ENCODE results near the gene CALN1. TPM values are rescaled to one million over a fixed set of nuclear protein-coding genes. Genes with fewer than 3 reads are reported as not detected.

Gene CALN1
- total and polyA plus RNA-seq, 7 donors: under 0.01 TPM; not detected in 5

GRCh38 chr7:71961283-71961682 is 450.9 kb downstream of the CALN1 start:
- DNase-seq: no peak
- WGBS, 2 donors: 85 to 87% methylated on average over 4 of the region's 4 CpGs
- H3K36me3 ChIP-seq: no peaks in the 10 kb centered on the region
- intact Hi-C loops (cut with DNase I): no loop called here
- peaks cover 0 to 6% (median 0%) of the 10 kb centered on the region in 4 donors for H3K9me3 ChIP-seq
- no peaks in the 10 kb centered on the region for H3K27me3 ChIP-seq
- no peak for TF ChIP-seq CTCF (IDR thresholded peaks at IDR 0.05)
- H3K27ac ChIP-seq: no peak overlapping the region
- H3K4me1 ChIP-seq: no peaks in the 10 kb centered on the region
- H3K4me3 ChIP-seq: no peak overlapping the region

GRCh38 chr7:71942115-71942514 is 470.0 kb downstream of the CALN1 start:
- intact Hi-C loops (cut with DNase I): no loop called here
- Histone ChIP-seq H3K27ac (no peak overlapping the region), H3K4me1 (no peaks in the 10 kb centered on the region), H3K9me3 (no peaks in the 10 kb centered on the region), H3K4me3 (no peak overlapping the region), H3K36me3 (no peaks in the 10 kb centered on the region), H3K27me3 (no peaks in the 10 kb centered on the region)
- no peak for TF ChIP-seq EP300 (IDR thresholded peaks at IDR 0.05)
- TF ChIP-seq POLR2AphosphoS5 (IDR thresholded peaks at IDR 0.05): no peak
- no peak for TF ChIP-seq POLR2A (IDR thresholded peaks at IDR 0.05)
- TF ChIP-seq CTCF (IDR thresholded peaks at IDR 0.05): no peak
- 93 to 95% methylated on average over 17 of the region's 17 CpGs for WGBS, 2 donors
- no peak for DNase-seq

- Histone ChIP-seq H3K27me3 (no peaks in the 10 kb centered on the region), H3K36me3 (no peaks in the 10 kb centered on the region), H3K9me3 (peaks cover 0 to 5% (median 0%) of the 10 kb centered on the region in 4 donors), H3K27ac (no peak overlapping the region), H3K4me1 (no peaks in the 10 kb centered on the region), H3K4me3 (no peak overlapping the region)
- no peak for DNase-seq
- no peak for TF ChIP-seq EP300 (IDR thresholded peaks at IDR 0.05)
- no peak for TF ChIP-seq POLR2A (IDR thresholded peaks at IDR 0.05)
- TF ChIP-seq POLR2AphosphoS5 (IDR thresholded peaks at IDR 0.05): no peak
- TF ChIP-seq CTCF (IDR thresholded peaks at IDR 0.05): no peak
- intact Hi-C loops (cut with DNase I): no loop called here
- WGBS, 2 donors: 74 to 86% methylated on average over 4 of the region's 4 CpGs
Observed at GRCh38 chr7:71937840-71938371, 474.2 kb downstream of the CALN1 start.

GRCh38 chr7:71935674-71936073 is 476.5 kb downstream of the CALN1 start:
- no peak overlapping the region for H3K27ac ChIP-seq
- H3K4me3 ChIP-seq: no peak overlapping the region
- H3K4me1 ChIP-seq: no peaks in the 10 kb centered on the region
- no peak for TF ChIP-seq POLR2A (IDR thresholded peaks at IDR 0.05)
- no peak for TF ChIP-seq EP300 (IDR thresholded peaks at IDR 0.05)
- TF ChIP-seq CTCF (IDR thresholded peaks at IDR 0.05): no peak
- TF ChIP-seq POLR2AphosphoS5 (IDR thresholded peaks at IDR 0.05): no peak
- H3K36me3 ChIP-seq: no peaks in the 10 kb centered on the region
- WGBS, 2 donors: 97% methylated on average over 5 of the region's 5 CpGs
- peaks cover 0 to 10% (median 0%) of the 10 kb centered on the region in 4 donors for H3K9me3 ChIP-seq
- no peaks in the 10 kb centered on the region for H3K27me3 ChIP-seq
- no peak for DNase-seq
- intact Hi-C loops (cut with DNase I): no loop called here

- H3K27me3 ChIP-seq: no peaks in the 10 kb centered on the region
- no peaks in the 10 kb centered on the region for H3K4me1 ChIP-seq
- no peak for TF ChIP-seq EP300 (IDR thresholded peaks at IDR 0.05)
- TF ChIP-seq POLR2AphosphoS5 (IDR thresholded peaks at IDR 0.05): no peak
- no peak for TF ChIP-seq POLR2A (IDR thresholded peaks at IDR 0.05)
- TF ChIP-seq CTCF (IDR thresholded peaks at IDR 0.05): no peak
- WGBS, 2 donors: 87 to 92% methylated on average over 7 of the region's 7 CpGs
- peaks cover 0 to 13% (median 0%) of the 10 kb centered on the region in 4 donors for H3K9me3 ChIP-seq
- H3K27ac ChIP-seq: no peak overlapping the region
- intact Hi-C loops (cut with DNase I): no loop called here
- no peaks in the 10 kb centered on the region for H3K36me3 ChIP-seq
- no peak for DNase-seq
- H3K4me3 ChIP-seq: no peak overlapping the region
Observed at GRCh38 chr7:71933426-71933825, 478.7 kb downstream of the CALN1 start.
